A549 (cell line): ENCODE data around the gene RABEPK. TPM values are rescaled to one million over a fixed set of nuclear protein-coding genes. Genes with fewer than 3 reads are reported as not detected.
"Not testable (repeated sequence)": the region's sequence is repeated elsewhere in the genome, so short reads cannot be mapped to it uniquely, and the experiment has no call there.

ENCODE experiments used
- ATAC-seq, 2 experiments: fragments of 200-7000 bp in 1 of 2; fragments of >200 bp in 1 of 2; cut with Nextera tagmentation in 1 of 2; cut with Tn5 transposase in 1 of 2; 3 replicates each; pipeline versions ENCODE4 v1.8.0 to v1.9.1; 2018 to 2020; ENCODE audit warnings: mild to moderate bottlenecking in 1 of 2, moderate library complexity in 1 of 2
- CTCF ChIA-PET: fragments of 300-600 bp; sonication (Branson Sonifier 250); formaldehyde crosslinking; extraction: SDS; loops from one replicate; lab custom pipeline; 2021; ENCODE audit warnings: antibody characterized with exemption, inconsistent platforms; lab: Yijun Ruan, JAX
- POLR2A ChIA-PET: fragments of 350-600 bp; formaldehyde crosslinking; extraction: SDS; loops from one replicate; lab custom pipeline; 2021; ENCODE audit warnings: antibody characterized with exemption, inconsistent platforms; lab: Yijun Ruan, JAX
- DNase-seq, 2 experiments: peaks; one replicate each; pipeline versions ENCODE4 v3.0.0 to v3.0.0-alpha.2; 2011 to 2016; ENCODE audit warnings: low read depth in 1 of 2, low spot score in 1 of 2
- FAIRE-seq: peaks from 2 replicates; lab custom pipeline; 2011; peaks lifted over from hg19 to GRCh38; lab: Jason Lieb, UNC
- H3K27ac ChIP-seq, 2 experiments: fragments of >200 bp; sonication (Bioruptor Twin); formaldehyde crosslinking; 3 replicates each; pipeline ENCODE4 v1.5.1; 2016 to 2017
- H3K4me1 ChIP-seq: fragments of >200 bp; sonication (Bioruptor Twin); formaldehyde crosslinking; 3 replicates; pipeline ENCODE4 v1.6.1; 2016
- H3K4me2 ChIP-seq: fragments of >200 bp; sonication (Bioruptor Twin); formaldehyde crosslinking; 3 replicates; pipeline ENCODE4 v1.6.1; 2016
- H3K4me3 ChIP-seq: fragments of >200 bp; sonication (Bioruptor Twin); formaldehyde crosslinking; 3 replicates; pipeline ENCODE4 v1.5.1; 2016
- H3K9me3 ChIP-seq: fragments of >200 bp; sonication (Bioruptor Twin); formaldehyde crosslinking; 3 replicates; pipeline ENCODE4 v1.6.1; 2016
- CBX2 ChIP-seq: fragments of 200-600 bp; sonication (generic); IDR thresholded peaks from 2 replicates; pipeline ENCODE4 v1.6.1; 2016; ENCODE audit warnings: low read depth, mild to moderate bottlenecking, borderline replicate concordance
- CEBPB ChIP-seq, 2 experiments: fragments of >200 bp in 1 of 2; sonication (Bioruptor Twin) in 1 of 2; formaldehyde crosslinking in 1 of 2; IDR thresholded peaks; 2 replicates each; pipeline ENCODE4 v1.6.1; 2012 to 2016
- CHD4 ChIP-seq: fragments of 200-600 bp; sonication (generic); IDR thresholded peaks from 2 replicates; pipeline ENCODE4 v1.6.1; 2016; ENCODE audit warnings: antibody characterized with exemption, mild to moderate bottlenecking, borderline replicate concordance
- EHF ChIP-seq: fragments of 250-450 bp; sonication (Bioruptor Pico); IDR thresholded peaks from 2 replicates; pipeline ENCODE4 v1.5.0; 2020; ENCODE audit warnings: mild to moderate bottlenecking
- EHMT2 ChIP-seq: fragments of 200-600 bp; sonication (generic); IDR thresholded peaks from 2 replicates; pipeline ENCODE4 v1.6.1; 2016; ENCODE audit warnings: antibody characterized with exemption, low read depth, mild to moderate bottlenecking, moderate library complexity
- ELK1 ChIP-seq: fragments of 150-350 bp; IDR thresholded peaks from 2 replicates; pipeline ENCODE4 v1.6.1; 2014; ENCODE audit warnings: low read depth, mild to moderate bottlenecking, low read length
- ESRRA ChIP-seq: fragments of 150-350 bp; IDR thresholded peaks from 2 replicates; pipeline ENCODE4 v1.6.1; 2014; ENCODE audit warnings: mild to moderate bottlenecking, low read length, borderline replicate concordance
- FOSB ChIP-seq: fragments of 250-450 bp; sonication (Bioruptor Pico); IDR thresholded peaks from 2 replicates; pipeline ENCODE4 v1.5.0; 2020; ENCODE audit warnings: mild to moderate bottlenecking, moderate library complexity
- HES2 ChIP-seq: fragments of >200 bp; sonication (Bioruptor Twin); formaldehyde crosslinking; IDR thresholded peaks from 2 replicates; pipeline ENCODE4 v1.6.1; 2016
- HEYL ChIP-seq: fragments of 250-450 bp; sonication (Bioruptor Pico); IDR thresholded peaks from 2 replicates; pipeline ENCODE4 v1.8.0; 2021; ENCODE audit warnings: mild to moderate bottlenecking, moderate library complexity
- JUN ChIP-seq, 2 experiments: fragments of >200 bp; sonication (Bioruptor Twin); formaldehyde crosslinking; IDR thresholded peaks; 2 replicates in 1 of 2; 3 replicates in 1 of 2; pipeline ENCODE4 v1.6.1; 2016 to 2017
- JUNB ChIP-seq: fragments of >200 bp; sonication (Bioruptor Twin); formaldehyde crosslinking; IDR thresholded peaks from 2 replicates; pipeline ENCODE4 v1.6.1; 2016
- MAFK ChIP-seq: fragments of 450-650 bp; IDR thresholded peaks from 2 replicates; pipeline ENCODE4 v1.6.1; 2014; ENCODE audit not compliant: partially characterized antibody
- PHF8 ChIP-seq: fragments of 200-600 bp; sonication (generic); IDR thresholded peaks from 2 replicates; pipeline ENCODE4 v1.6.1; 2016; ENCODE audit warnings: low read depth, mild to moderate bottlenecking, antibody characterized with exemption, moderate library complexity, borderline replicate concordance
- POLR2A ChIP-seq: IDR thresholded peaks from 2 replicates; pipeline ENCODE4 v1.6.1; 2012; ENCODE audit warnings: mild to moderate bottlenecking, low read length
- POLR2AphosphoS2 ChIP-seq: conservative IDR thresholded peaks from 2 replicates; pipeline ENCODE4 v1.6.1; 2012; ENCODE audit warnings: low read length, improper control_type of control experiment, inconsistent platforms
- RCOR1 ChIP-seq: fragments of 150-350 bp; IDR thresholded peaks from 2 replicates; pipeline ENCODE4 v1.6.1; 2014; ENCODE audit warnings: antibody characterized with exemption, low read length, low read depth
- RFX5 ChIP-seq: fragments of 450-650 bp; IDR thresholded peaks from 2 replicates; pipeline ENCODE4 v1.7.1; 2014; ENCODE audit warnings: antibody characterized with exemption, mild to moderate bottlenecking, moderate library complexity
- SREBF2 ChIP-seq: fragments of 450-650 bp; IDR thresholded peaks from 2 replicates; pipeline ENCODE4 v1.6.1; 2014; ENCODE audit warnings: mild to moderate bottlenecking, moderate library complexity
- TP53 ChIP-seq: fragments of 250-450 bp; sonication (Bioruptor Pico); IDR thresholded peaks from 2 replicates; pipeline ENCODE4 v1.5.0; 2021; ENCODE audit warnings: mild to moderate bottlenecking, moderate library complexity
- ZNF302 ChIP-seq: fragments of 250-450 bp; sonication (Bioruptor Pico); IDR thresholded peaks from 2 replicates; pipeline ENCODE4 v1.9.0; 2021; ENCODE audit warnings: inconsistent platforms, mild to moderate bottlenecking, moderate library complexity
- ZSCAN20 ChIP-seq: fragments of 250-450 bp; sonication (Bioruptor Pico); IDR thresholded peaks from 2 replicates; pipeline ENCODE4 v1.8.0; 2022; ENCODE audit warnings: mild to moderate bottlenecking, moderate library complexity
- WGBS: methylation state at CpG from one replicate; pipeline ENCODE4 v1.1.6; 2017; ENCODE audit errors: missing lambda C conversion rate; 5-methylcytosine and 5-hydroxymethylcytosine counted together
- polyA plus RNA-seq, 4 experiments: library from polyadenylated mRNA; depleted of rRNA in 3 of 4; stranded (reverse); fragments of >200 nt; fragmentation: RNase III in 1 of 4; extraction: RNeasy Plus Mini Kit Qiagen cat#74134 plus additional on column Dnase treatment in 1 of 4; gene quantifications; 2 replicates in 3 of 4; 3 replicates in 1 of 4; pipeline ENCODE4 v1.2.3, GENCODE V29; 2011 to 2017
- TF ChIP-seq, protein P1 (sequence below): fragments of >200 bp; sonication (Bioruptor Twin); formaldehyde crosslinking; IDR thresholded peaks from 3 replicates; pipeline ENCODE4 v1.5.1; 2016
- TF ChIP-seq, protein P2 (sequence below): fragments of 250-450 bp; sonication (Bioruptor Pico); IDR thresholded peaks from 2 replicates; pipeline ENCODE4 v1.5.0; 2020; ENCODE audit warnings: low read depth, mild to moderate bottlenecking, moderate library complexity

RABEPK gene
- polyA plus RNA-seq, 2 of the 4 experiments (the other 2 are of a cell fraction) = 41.9 to 50.1 TPM

- TF ChIP-seq JUN (IDR thresholded peaks at IDR 0.05) = no peak
- no peak for TF ChIP-seq ZSCAN20 (CRISPR knock-in tag)
- TF ChIP-seq PHF8 = no peak
- no peak for TF ChIP-seq CEBPB (IDR thresholded peaks at IDR 0.05)
- no peak for TF ChIP-seq HEYL
- no peak for TF ChIP-seq ZNF302 (CRISPR knock-in tag)
- TF ChIP-seq CBX2 = no peak
- TF ChIP-seq RCOR1 = no peak
These were observed 39.6 kb upstream of the RABEPK start (continued) for GRCh38 chr9:125160750-125161149.

DNA sequence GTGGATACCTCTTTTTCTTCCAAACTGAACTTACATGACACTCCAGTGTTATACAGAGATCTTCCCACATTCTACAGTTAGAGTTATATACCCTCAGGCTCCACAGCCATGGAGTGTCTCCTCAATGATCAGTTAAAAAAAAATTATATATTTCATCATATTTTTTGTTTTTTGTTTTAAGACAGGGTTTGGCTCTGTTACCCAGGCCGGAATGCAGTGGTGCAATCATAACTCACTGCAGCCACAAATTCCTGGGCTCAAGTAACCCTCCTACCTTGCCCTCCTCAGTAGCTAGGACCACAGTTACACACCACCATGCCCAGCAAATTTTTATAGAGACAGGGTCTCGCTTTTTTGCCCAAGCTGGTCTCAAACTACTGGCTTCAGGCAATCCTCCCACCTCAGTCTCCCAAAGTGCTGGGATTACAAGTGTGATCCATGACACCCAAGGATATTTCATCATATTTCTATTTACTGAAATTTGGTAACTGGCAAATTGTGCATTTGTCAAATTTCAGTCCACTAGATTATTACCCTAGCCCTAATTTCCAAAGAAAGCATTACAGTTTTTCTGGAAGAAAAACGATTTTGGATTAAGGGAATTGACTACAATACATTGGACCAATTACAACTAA, 38.9 kb upstream of the RABEPK start:
- Histone ChIP-seq H3K4me1 (peaks cover 29% of the 10 kb centered on the region; the same call in 2 of the 3 replicates), H3K27ac (peak overlapping the region in 1 of 2 experiments; percentile 65; a peak in 3 of 6 replicates), H3K9me3 (no peaks in the 10 kb centered on the region), H3K4me2 (peak overlapping the region; percentile 3; the same call in 1 of the 3 replicates), H3K4me3 (no peak overlapping the region)
- 58% methylated on average over 3 of the region's 3 CpGs for WGBS
- DNase-seq = no peak
- CTCF ChIA-PET = interaction anchor here (0.6 to 1.3 kb wide), 4 partner anchors 12 to 1196 kb away, joined by 3 to 4 read pairs (median 4); no protein-coding TSS in a partner anchor
- POLR2A ChIA-PET = no interaction called here
- TF ChIP-seq CHD4 = no peak
- TF ChIP-seq CEBPB (IDR thresholded peaks at IDR 0.05) = peak in 1 of 2 experiments; percentile 22; a peak in 1 of 4 replicates
- no peak for FAIRE-seq
- ATAC-seq = peak in 1 of 2 experiments; percentile 57; a peak in 3 of 6 replicates

GRCh38 chr9:125162891-125163290, 37.5 kb upstream of the RABEPK start:
- FAIRE-seq, H3K9me3 ChIP-seq, H3K4me2 ChIP-seq, POLR2A ChIA-PET, ATAC-seq, H3K4me3 ChIP-seq, H3K27ac ChIP-seq: not testable (repeated sequence)
- H3K4me1 ChIP-seq = peaks cover 31% of the 10 kb centered on the region; the same call in 2 of the 3 replicates
- CTCF ChIA-PET = interaction anchor here (0.7 to 1.6 kb wide), 2 partner anchors 20 to 185 kb away, joined by 3 to 6 read pairs; partner anchors contain the start of gene SCAI
- peak in 1 of 2 experiments; percentile 16 for DNase-seq
- 97% methylated on average over 6 of the region's 6 CpGs for WGBS

DNA sequence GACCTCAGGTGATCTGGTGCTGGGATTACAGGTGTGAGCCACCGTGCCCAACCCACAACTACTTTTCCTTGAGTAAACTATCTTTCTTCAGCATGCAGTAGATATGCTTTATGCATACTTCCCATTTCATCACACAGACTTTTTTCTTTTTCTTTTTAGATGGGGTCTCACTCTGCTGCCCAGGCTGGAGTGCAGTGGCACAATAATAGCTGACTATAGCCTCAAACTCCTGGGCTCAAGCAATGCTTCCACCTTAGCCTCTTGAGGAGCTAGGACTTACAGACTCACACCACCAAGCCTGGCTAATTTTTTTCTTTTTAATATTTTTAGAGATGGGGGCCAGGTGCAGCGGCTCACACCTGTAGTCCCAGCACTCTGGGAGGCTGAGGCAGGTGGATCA, 33.6 kb upstream of the RABEPK start:
- TF ChIP-seq JUN (IDR thresholded peaks at IDR 0.05) (no peak), EHF (CRISPR knock-in tag) (no peak), RFX5 (no peak), PHF8 (no peak), TP53 (CRISPR knock-in tag) (no peak), ZSCAN20 (CRISPR knock-in tag) (no peak), FOSB (no peak)
- TF ChIP-seq, protein P1, sequence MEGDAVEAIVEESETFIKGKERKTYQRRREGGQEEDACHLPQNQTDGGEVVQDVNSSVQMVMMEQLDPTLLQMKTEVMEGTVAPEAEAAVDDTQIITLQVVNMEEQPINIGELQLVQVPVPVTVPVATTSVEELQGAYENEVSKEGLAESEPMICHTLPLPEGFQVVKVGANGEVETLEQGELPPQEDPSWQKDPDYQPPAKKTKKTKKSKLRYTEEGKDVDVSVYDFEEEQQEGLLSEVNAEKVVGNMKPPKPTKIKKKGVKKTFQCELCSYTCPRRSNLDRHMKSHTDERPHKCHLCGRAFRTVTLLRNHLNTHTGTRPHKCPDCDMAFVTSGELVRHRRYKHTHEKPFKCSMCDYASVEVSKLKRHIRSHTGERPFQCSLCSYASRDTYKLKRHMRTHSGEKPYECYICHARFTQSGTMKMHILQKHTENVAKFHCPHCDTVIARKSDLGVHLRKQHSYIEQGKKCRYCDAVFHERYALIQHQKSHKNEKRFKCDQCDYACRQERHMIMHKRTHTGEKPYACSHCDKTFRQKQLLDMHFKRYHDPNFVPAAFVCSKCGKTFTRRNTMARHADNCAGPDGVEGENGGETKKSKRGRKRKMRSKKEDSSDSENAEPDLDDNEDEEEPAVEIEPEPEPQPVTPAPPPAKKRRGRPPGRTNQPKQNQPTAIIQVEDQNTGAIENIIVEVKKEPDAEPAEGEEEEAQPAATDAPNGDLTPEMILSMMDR = no peak
- 91% methylated on average over 2 of the region's 2 CpGs for WGBS
- Histone ChIP-seq H3K4me1 (peaks cover 23% of the 10 kb centered on the region; the same call in 2 of the 3 replicates), H3K4me3 (no peak overlapping the region), H3K9me3 (no peaks in the 10 kb centered on the region), H3K4me2 (no peak overlapping the region), H3K27ac (no peak overlapping the region)
- FAIRE-seq = no peak
- ATAC-seq = no peak
- DNase-seq = no peak
- ChIA-PET POLR2A (no interaction called here), CTCF (interaction anchor here (0.6 kb wide), 2 partner anchors 528 to 831 kb away, joined by 3 to 4 read pairs; no protein-coding TSS in a partner anchor)

- Histone ChIP-seq H3K4me1 (peaks cover 15% of the 10 kb centered on the region; the same call in 2 of the 3 replicates), H3K27ac (no peak overlapping the region), H3K4me2 (no peak overlapping the region), H3K4me3 (no peak overlapping the region), H3K9me3 (no peaks in the 10 kb centered on the region)
- no peak for DNase-seq
- FAIRE-seq = no peak
- ChIA-PET CTCF (interaction anchor here (0.7 kb wide), 1 partner anchor 64 kb away, joined by 4 read pairs; no protein-coding TSS in a partner anchor), POLR2A (no interaction called here)
- ATAC-seq = no peak
- TF ChIP-seq ESRRA (no peak), SREBF2 (no peak), JUN (IDR thresholded peaks at IDR 0.05) (no peak), ELK1 (no peak), HES2 (no peak), MAFK (no peak), CEBPB (IDR thresholded peaks at IDR 0.05) (no peak), POLR2A (no peak), ZNF302 (CRISPR knock-in tag) (no peak), JUNB (no peak), POLR2AphosphoS2 (no peak), PHF8 (no peak), EHMT2 (no peak)
- TF ChIP-seq, protein P2, sequence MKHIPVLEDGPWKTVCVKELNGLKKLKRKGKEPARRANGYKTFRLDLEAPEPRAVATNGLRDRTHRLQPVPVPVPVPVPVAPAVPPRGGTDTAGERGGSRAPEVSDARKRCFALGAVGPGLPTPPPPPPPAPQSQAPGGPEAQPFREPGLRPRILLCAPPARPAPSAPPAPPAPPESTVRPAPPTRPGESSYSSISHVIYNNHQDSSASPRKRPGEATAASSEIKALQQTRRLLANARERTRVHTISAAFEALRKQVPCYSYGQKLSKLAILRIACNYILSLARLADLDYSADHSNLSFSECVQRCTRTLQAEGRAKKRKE (CRISPR knock-in tag) = no peak
These were observed 30.4 kb upstream of the RABEPK start for GRCh38 chr9:125169895-125170294.
